Measurements from ENCODE around the gene TEX264. TPM values are rescaled to one million over a fixed set of nuclear protein-coding genes. Genes with fewer than 3 reads are reported as not detected.

TEX264 gene
- polyA plus RNA-seq, 3 donors: 58.3 to 108 (median 80.8) TPM

GRCh38 chr3:51709004-51709420 is 38.0 kb downstream of the TEX264 start:
- 94% methylated on average over 16 of the region's 17 CpGs for WGBS (ENCODE audit: insufficient coverage)
- Histone ChIP-seq H3K79me2 (ENCODE audit: insufficient read depth, low read length) (no peaks in the 10 kb centered on the region), H3K4me2 (replicated peaks; ENCODE audit: extremely low read depth, low read length, poor library complexity, severe bottlenecking) (no peak overlapping the region), H3K36me3 (replicated peaks in 1 of 2; ENCODE audit: control insufficient read depth in 1 of 2, insufficient read depth in 2 of 2, low read length in 2 of 2) (peaks cover 16 to 22% of the 10 kb centered on the region in 2 donors), H3K4me1 (ENCODE audit: control insufficient read depth in 1 of 2, insufficient read depth in 2 of 2, low read length in 2 of 2) (no peaks in the 10 kb centered on the region), H3K4me3 (replicated peaks in 1 of 3; ENCODE audit: low read depth in 2 of 3, low read length in 3 of 3) (no peak overlapping the region), H3K27ac (ENCODE audit: low read depth in 1 of 2, low read length in 2 of 2) (no peak overlapping the region), H2AFZ (ENCODE audit: insufficient read depth, low read depth, low read length, poor library complexity, severe bottlenecking) (no peak overlapping the region), H3K9ac (ENCODE audit: insufficient read depth, low read length, poor library complexity, severe bottlenecking) (no peak overlapping the region), H3K27me3 (ENCODE audit: control insufficient read depth in 2 of 2, insufficient read depth in 2 of 2, low read length in 2 of 2) (peaks cover 0 to 8% of the 10 kb centered on the region in 2 donors), H4K20me1 (ENCODE audit: insufficient read depth, low read length) (peaks cover 21% of the 10 kb centered on the region), H3K9me3 (replicated peaks in 1 of 2; ENCODE audit: control insufficient read depth in 1 of 2, insufficient read depth in 1 of 2, low read length in 2 of 2) (no peaks in the 10 kb centered on the region)
- H3K4me1 Mint-ChIP-seq: no peaks in the 10 kb centered on the region
- DNase-seq: no peak
- H3K27me3 Mint-ChIP-seq (ENCODE audit: low read depth in 3 of 3): peaks cover 8 to 18% (median 12%) of the 10 kb centered on the region in 3 donors
- no peak overlapping the region for H3K27ac Mint-ChIP-seq
- no peak overlapping the region for H3K4me3 Mint-ChIP-seq
- H3K36me3 Mint-ChIP-seq: peaks cover 21 to 24% of the 10 kb centered on the region in 2 donors
- peaks cover 0 to 7% (median 0%) of the 10 kb centered on the region in 7 donors for H3K9me3 Mint-ChIP-seq
- intact Hi-C loops (cut with micrococcal nuclease): no loop called here
- no peak for TF ChIP-seq CTCF (IDR thresholded peaks at IDR 0.05)

- no peak overlapping the region for H3K9ac ChIP-seq (ENCODE audit: insufficient read depth, low read length, poor library complexity, severe bottlenecking)
- peaks cover 0 to 7% (median 0%) of the 10 kb centered on the region in 7 donors for H3K9me3 Mint-ChIP-seq
- H3K4me1 ChIP-seq (ENCODE audit: control insufficient read depth in 1 of 2, insufficient read depth in 2 of 2, low read length in 2 of 2): no peaks in the 10 kb centered on the region
- peaks cover 10 to 15% of the 10 kb centered on the region in 2 donors for H3K36me3 ChIP-seq (replicated peaks in 1 of 2; ENCODE audit: control insufficient read depth in 1 of 2, insufficient read depth in 2 of 2, low read length in 2 of 2)
- H3K79me2 ChIP-seq (ENCODE audit: insufficient read depth, low read length): no peaks in the 10 kb centered on the region
- peaks cover 16 to 17% of the 10 kb centered on the region in 2 donors for H3K36me3 Mint-ChIP-seq
- no peak overlapping the region for H3K4me2 ChIP-seq (replicated peaks; ENCODE audit: extremely low read depth, low read length, poor library complexity, severe bottlenecking)
- peaks cover 15% of the 10 kb centered on the region for H4K20me1 ChIP-seq (ENCODE audit: insufficient read depth, low read length)
- H3K4me3 ChIP-seq (replicated peaks in 1 of 3; ENCODE audit: low read depth in 2 of 3, low read length in 3 of 3): no peak overlapping the region
- H3K4me3 Mint-ChIP-seq: no peak overlapping the region
- TF ChIP-seq CTCF (IDR thresholded peaks at IDR 0.05): no peak
- H3K9me3 ChIP-seq (replicated peaks in 1 of 2; ENCODE audit: control insufficient read depth in 1 of 2, insufficient read depth in 1 of 2, low read length in 2 of 2): no peaks in the 10 kb centered on the region
- no peak overlapping the region for H3K27ac ChIP-seq (ENCODE audit: low read depth in 1 of 2, low read length in 2 of 2)
- no peak overlapping the region for H2AFZ ChIP-seq (ENCODE audit: insufficient read depth, low read depth, low read length, poor library complexity, severe bottlenecking)
- intact Hi-C loops (cut with micrococcal nuclease): no loop called here
- H3K27ac Mint-ChIP-seq: no peak overlapping the region
- peaks cover 8 to 18% (median 12%) of the 10 kb centered on the region in 3 donors for H3K27me3 Mint-ChIP-seq (ENCODE audit: low read depth in 3 of 3)
- 73% methylated on average over 2 of the region's 4 CpGs for WGBS (ENCODE audit: insufficient coverage)
- H3K4me1 Mint-ChIP-seq: no peaks in the 10 kb centered on the region
- DNase-seq: no peak
- H3K27me3 ChIP-seq (ENCODE audit: control insufficient read depth in 2 of 2, insufficient read depth in 2 of 2, low read length in 2 of 2): peaks cover 0 to 8% of the 10 kb centered on the region in 2 donors
Observed at GRCh38 chr3:51709675-51710074, 38.6 kb downstream of the TEX264 start.
